H9 (cell line): ENCODE results near the gene USH2A. TPM values are rescaled to one million over a fixed set of nuclear protein-coding genes. Genes with fewer than 3 reads are reported as not detected.

Experiments
- DNase-seq: peaks from one replicate; pipeline ENCODE4 v3.0.0-alpha.2; 2017
- H2AFZ ChIP-seq: one replicate; pipeline ENCODE4 v1.6.1; 2013; ENCODE audit warnings: mild to moderate bottlenecking, low read length, control low read depth, moderate library complexity
- H2AK5ac ChIP-seq: 2 replicates; pipeline ENCODE4 v1.6.1; 2013; ENCODE audit warnings: low read length, control low read depth, mixed read lengths; ENCODE audit not compliant: insufficient read length
- H2BK120ac ChIP-seq: one replicate; pipeline ENCODE4 v1.6.1; 2013; ENCODE audit warnings: low read depth, mild to moderate bottlenecking, low read length, control low read depth, inconsistent platforms; ENCODE audit not compliant: poor library complexity, severe bottlenecking
- H2BK12ac ChIP-seq: 2 replicates; pipeline ENCODE4 v1.6.1; 2013; ENCODE audit warnings: low read length, control low read depth, mixed read lengths, low read depth; ENCODE audit not compliant: insufficient read length
- H2BK15ac ChIP-seq: 2 replicates; pipeline ENCODE4 v1.6.1; 2013; ENCODE audit warnings: low read depth, low read length, control low read depth
- H2BK20ac ChIP-seq: one replicate; pipeline ENCODE4 v1.6.1; 2013; ENCODE audit warnings: low read depth, mild to moderate bottlenecking, low read length, control low read depth, inconsistent platforms; ENCODE audit not compliant: poor library complexity, severe bottlenecking
- H2BK5ac ChIP-seq: 2 replicates; pipeline ENCODE4 v1.6.1; 2013; ENCODE audit warnings: low read length, control low read depth, mixed read lengths; ENCODE audit not compliant: insufficient read length
- H3K14ac ChIP-seq: 2 replicates; pipeline ENCODE4 v1.6.1; 2013; ENCODE audit warnings: low read length, control low read depth; ENCODE audit not compliant: insufficient read depth
- H3K18ac ChIP-seq: 2 replicates; pipeline ENCODE4 v1.6.1; 2013; ENCODE audit warnings: low read depth, mild to moderate bottlenecking, mixed read lengths, low read length, control low read depth; ENCODE audit not compliant: insufficient read length
- H3K23ac ChIP-seq: 2 replicates; pipeline ENCODE4 v1.6.1; 2013; ENCODE audit warnings: low read length, control low read depth, mixed read lengths, low read depth; ENCODE audit not compliant: insufficient read length
- H3K23me2 ChIP-seq: 2 replicates; pipeline ENCODE4 v1.6.1; 2013; ENCODE audit warnings: low read depth, mild to moderate bottlenecking, mixed read lengths, low read length, control low read depth; ENCODE audit not compliant: insufficient read length, poor library complexity, severe bottlenecking
- H3K27ac ChIP-seq: 2 replicates; pipeline ENCODE4 v1.5.1; 2013; ENCODE audit warnings: low read length, control low read depth, mixed read lengths, low read depth; ENCODE audit not compliant: insufficient read length
- H3K27me3 ChIP-seq: 2 replicates; pipeline ENCODE4 v1.6.1; 2013; ENCODE audit warnings: low read length, control low read depth, inconsistent platforms; ENCODE audit not compliant: insufficient read depth
- H3K4ac ChIP-seq: 2 replicates; pipeline ENCODE4 v1.6.1; 2013; ENCODE audit warnings: low read depth, mild to moderate bottlenecking, control low read depth, inconsistent platforms, low read length, moderate library complexity
- H3K4me1 ChIP-seq: 2 replicates; pipeline ENCODE4 v1.6.1; 2013; ENCODE audit warnings: low read length, control low read depth, inconsistent platforms; ENCODE audit not compliant: insufficient read depth
- H3K4me2 ChIP-seq: 2 replicates; pipeline ENCODE4 v1.6.1; 2013; ENCODE audit warnings: low read length, control low read depth, mixed read lengths; ENCODE audit not compliant: insufficient read length, insufficient read depth
- H3K56ac ChIP-seq: 2 replicates; pipeline ENCODE4 v1.6.1; 2013; ENCODE audit warnings: low read depth, mild to moderate bottlenecking, mixed read lengths, low read length, control low read depth; ENCODE audit not compliant: insufficient read length
- H3K79me1 ChIP-seq: 2 replicates; pipeline ENCODE4 v1.6.1; 2013; ENCODE audit warnings: low read depth, mild to moderate bottlenecking, moderate library complexity, low read length, control low read depth, inconsistent platforms; ENCODE audit not compliant: insufficient read depth, poor library complexity, severe bottlenecking
- H3K79me2 ChIP-seq: 2 replicates; pipeline ENCODE4 v1.6.1; 2013; ENCODE audit warnings: low read length, control low read depth, inconsistent platforms; ENCODE audit not compliant: insufficient read depth
- H3K9ac ChIP-seq: 2 replicates; pipeline ENCODE4 v1.6.1; 2013; ENCODE audit warnings: low read length, control low read depth, mixed read lengths; ENCODE audit not compliant: insufficient read length; ENCODE audit errors: extremely low read depth
- H3K9me3 ChIP-seq: one replicate; pipeline ENCODE4 v1.6.1; 2013; ENCODE audit warnings: low read depth, low read length, inconsistent platforms; ENCODE audit not compliant: control insufficient read depth
- H3T11ph ChIP-seq: one replicate; pipeline ENCODE4 v1.6.1; 2013; ENCODE audit warnings: mild to moderate bottlenecking, low read length, control low read depth, inconsistent platforms
- H4K20me1 ChIP-seq: one replicate; pipeline ENCODE4 v1.6.1; 2013; ENCODE audit not compliant: control insufficient read depth, insufficient read length, insufficient read depth
- H4K5ac ChIP-seq: 2 replicates; pipeline ENCODE4 v1.6.1; 2013; ENCODE audit warnings: low read depth, mild to moderate bottlenecking, mixed read lengths, low read length, control low read depth; ENCODE audit not compliant: insufficient read length
- H4K8ac ChIP-seq: replicated peaks from 2 replicates; pipeline ENCODE4 v1.6.1; 2013; ENCODE audit warnings: low read length, control low read depth, mixed read lengths, low read depth; ENCODE audit not compliant: insufficient read length
- H4K91ac ChIP-seq: 2 replicates; pipeline ENCODE4 v1.6.1; 2013; ENCODE audit warnings: low read depth, mild to moderate bottlenecking, moderate library complexity, mixed read lengths, low read length, control low read depth; ENCODE audit not compliant: insufficient read length
- H3K27ac Mint-ChIP-seq, 3 experiments: 2 replicates in 2 of 3; 3 replicates in 1 of 3; pipeline ENCODE4 v1.8.0; 2020 to 2021; ENCODE audit warnings: mixed read lengths in 3 of 3, mild to moderate bottlenecking in 1 of 3, moderate library complexity in 1 of 3
- H3K27me3 Mint-ChIP-seq: 2 replicates; pipeline ENCODE4 v1.8.0; 2021; ENCODE audit warnings: low read depth, mild to moderate bottlenecking, moderate library complexity, mixed read lengths
- H3K36me3 Mint-ChIP-seq, 3 experiments: 2 replicates in 2 of 3; 3 replicates in 1 of 3; pipeline ENCODE4 v1.8.0; 2020 to 2021; ENCODE audit warnings: low read depth in 3 of 3, mixed read lengths in 3 of 3; ENCODE audit not compliant: insufficient read depth in 1 of 3
- H3K4me1 Mint-ChIP-seq, 2 experiments: 2 replicates each; pipeline ENCODE4 v1.8.0; 2020; ENCODE audit warnings: mixed read lengths in 2 of 2
- H3K4me3 Mint-ChIP-seq, 2 experiments: 2 replicates in 1 of 2; 3 replicates in 1 of 2; pipeline ENCODE4 v1.8.0; 2020 to 2021; ENCODE audit warnings: mild to moderate bottlenecking in 2 of 2, mixed read lengths in 2 of 2, moderate library complexity in 1 of 2
- H3K9me3 Mint-ChIP-seq, 2 experiments: 2 replicates in 1 of 2; 3 replicates in 1 of 2; pipeline ENCODE4 v1.8.0; 2020; ENCODE audit warnings: mild to moderate bottlenecking in 2 of 2, mixed read lengths in 2 of 2, moderate library complexity in 1 of 2
- WGBS: extraction: QIAGEN DNeasy Blood & Tissue Kit; methylation state at CpG from one replicate; pipeline ENCODE4 v1.1.7; 2013; ENCODE audit warnings: missing lambda C conversion rate, low lambda C conversion rate, mixed read lengths; ENCODE audit not compliant: insufficient read length; ENCODE audit errors: extremely low coverage; 5-methylcytosine and 5-hydroxymethylcytosine counted together
- total RNA-seq: library from RNA; stranded (reverse); gene quantifications from 2 replicates; pipeline ENCODE4 v1.2.1, GENCODE V29; 2021
- TF ChIP-seq, protein P1 (sequence below): fragments of 200-600 bp; sonication (generic); conservative IDR thresholded peaks from 3 replicates; pipeline ENCODE4 v1.8.0; 2021; ENCODE audit warnings: antibody characterized with exemption, mild to moderate bottlenecking

USH2A gene
- total RNA-seq, 1 experiment from 2014 or later, result 0.11 TPM

DNA sequence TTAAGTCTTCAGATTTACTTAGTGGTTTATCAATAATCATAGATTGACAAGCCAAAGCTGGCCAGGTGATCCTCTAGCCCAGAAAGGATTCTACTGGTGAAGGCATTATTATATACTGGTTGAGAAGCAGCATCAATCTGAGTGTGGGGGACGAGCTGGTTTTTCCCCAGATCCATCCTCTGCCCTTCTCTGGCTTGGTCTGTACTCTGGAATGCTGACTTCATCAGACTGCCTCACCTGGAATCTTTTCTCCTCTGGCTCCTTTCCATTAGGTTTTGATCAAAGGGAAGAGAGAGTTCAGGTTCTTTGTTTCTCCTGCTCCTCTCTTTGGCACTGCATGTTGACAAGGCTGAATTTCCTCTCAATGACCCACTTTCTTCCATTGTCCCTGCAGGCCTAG lies 762.2 kb downstream of the USH2A start:
- Histone ChIP-seq H3K23ac (no peak overlapping the region), H3K79me1 (no peaks in the 10 kb centered on the region), H2BK12ac (no peak overlapping the region), H2AK5ac (no peak overlapping the region), H4K5ac (no peak overlapping the region), H4K20me1 (no peaks in the 10 kb centered on the region), H2AFZ (no peak overlapping the region), H3K9ac (no peak overlapping the region), H3K27ac (no peak overlapping the region), H3K23me2 (no peaks in the 10 kb centered on the region), H4K8ac (no peak overlapping the region), H3K79me2 (no peaks in the 10 kb centered on the region), H3K4me1 (no peaks in the 10 kb centered on the region), H3K9me3 (no peaks in the 10 kb centered on the region), H3K4me2 (no peak overlapping the region), H3K14ac (no peak overlapping the region), H3K27me3 (no peaks in the 10 kb centered on the region), H4K91ac (no peak overlapping the region), H3T11ph (no peak overlapping the region), H2BK20ac (no peak overlapping the region), H2BK15ac (no peak overlapping the region), H3K4ac (no peak overlapping the region), H2BK120ac (no peak overlapping the region), H3K18ac (no peak overlapping the region), H3K56ac (no peak overlapping the region), H2BK5ac (no peak overlapping the region)
- peaks cover 8 to 14% of the 10 kb centered on the region in 2 experiments for H3K4me1 Mint-ChIP-seq
- no peaks in the 10 kb centered on the region for H3K36me3 Mint-ChIP-seq
- no peaks in the 10 kb centered on the region for H3K9me3 Mint-ChIP-seq
- TF ChIP-seq, protein P1, sequence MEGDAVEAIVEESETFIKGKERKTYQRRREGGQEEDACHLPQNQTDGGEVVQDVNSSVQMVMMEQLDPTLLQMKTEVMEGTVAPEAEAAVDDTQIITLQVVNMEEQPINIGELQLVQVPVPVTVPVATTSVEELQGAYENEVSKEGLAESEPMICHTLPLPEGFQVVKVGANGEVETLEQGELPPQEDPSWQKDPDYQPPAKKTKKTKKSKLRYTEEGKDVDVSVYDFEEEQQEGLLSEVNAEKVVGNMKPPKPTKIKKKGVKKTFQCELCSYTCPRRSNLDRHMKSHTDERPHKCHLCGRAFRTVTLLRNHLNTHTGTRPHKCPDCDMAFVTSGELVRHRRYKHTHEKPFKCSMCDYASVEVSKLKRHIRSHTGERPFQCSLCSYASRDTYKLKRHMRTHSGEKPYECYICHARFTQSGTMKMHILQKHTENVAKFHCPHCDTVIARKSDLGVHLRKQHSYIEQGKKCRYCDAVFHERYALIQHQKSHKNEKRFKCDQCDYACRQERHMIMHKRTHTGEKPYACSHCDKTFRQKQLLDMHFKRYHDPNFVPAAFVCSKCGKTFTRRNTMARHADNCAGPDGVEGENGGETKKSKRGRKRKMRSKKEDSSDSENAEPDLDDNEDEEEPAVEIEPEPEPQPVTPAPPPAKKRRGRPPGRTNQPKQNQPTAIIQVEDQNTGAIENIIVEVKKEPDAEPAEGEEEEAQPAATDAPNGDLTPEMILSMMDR, result no peak
- no peak overlapping the region for H3K4me3 Mint-ChIP-seq
- no peak overlapping the region for H3K27ac Mint-ChIP-seq
- no peaks in the 10 kb centered on the region; the same call in none of the 2 replicates for H3K27me3 Mint-ChIP-seq
- WGBS, result no CpG with 5 or more reads among the region's 1 CpG
- no peak for DNase-seq
